ENCODE data around the gene BOLA1.

The BOLA1 gene

GRCh38 chr1:149942207-149942606, 42.8 kb downstream of the BOLA1 start:
- no peak overlapping the region for H3K4me3 ChIP-seq (ENCODE audit: low read depth, low read length)
- TF ChIP-seq CTCF (IDR thresholded peaks at IDR 0.05; ENCODE audit: low read depth, low read length), result peak; percentile 49
- in situ Hi-C loops (cut with HindIII; ENCODE audit: low sequenced_read_pairs), result no loop called here
- DNase-seq (ENCODE audit: low read depth, low spot score), result peak; percentile 34

GRCh38 chr1:149942885-149943284, 43.5 kb downstream of the BOLA1 start:
- in situ Hi-C loops (cut with HindIII; ENCODE audit: low sequenced_read_pairs), result no loop called here

GRCh38 chr1:149945206-149945605, 45.8 kb downstream of the BOLA1 start:
- no peak for DNase-seq (ENCODE audit: low read depth, low spot score)
- TF ChIP-seq CTCF (IDR thresholded peaks at IDR 0.05; ENCODE audit: low read depth, low read length), result no peak
- H3K4me3 ChIP-seq (ENCODE audit: low read depth, low read length), result no peak overlapping the region
- in situ Hi-C loops (cut with HindIII; ENCODE audit: low sequenced_read_pairs), result no loop called here

More at GRCh38 chr1:149942885-149943284, 43.5 kb downstream of the BOLA1 start:
- H3K4me3 ChIP-seq (ENCODE audit: low read depth, low read length), result no peak overlapping the region
- no peak for TF ChIP-seq CTCF (IDR thresholded peaks at IDR 0.05; ENCODE audit: low read depth, low read length)
- DNase-seq (ENCODE audit: low read depth, low spot score), result no peak

- no peak overlapping the region for H3K4me3 ChIP-seq (ENCODE audit: low read depth, low read length)
- in situ Hi-C loops (cut with HindIII; ENCODE audit: low sequenced_read_pairs), result no loop called here
- DNase-seq (ENCODE audit: low read depth, low spot score), result peak; percentile 19
- TF ChIP-seq CTCF (IDR thresholded peaks at IDR 0.05; ENCODE audit: low read depth, low read length), result no peak
Observed at GRCh38 chr1:149949911-149950310, 50.5 kb downstream of the BOLA1 start.
